Stimulated activated CD4-positive, alpha-beta T cell treated with anti-CD3 and anti-CD28 coated beads, Interleukin-12 subunit alpha, Interleukin-12 subunit beta, amount 100 ng/mL, for 4 hours (primary cell): ENCODE results near the gene UNC80.

ENCODE experiments used
- DNase-seq: peaks from one replicate; pipeline ENCODE4 v3.0.0-alpha.2; 2020

The UNC80 gene

GRCh38 chr2:210038078-210038477, 266.4 kb downstream of the UNC80 start:
- no peak for DNase-seq

GRCh38 chr2:210046851-210047500, 275.3 kb downstream of the UNC80 start:
- DNase-seq, result no peak
